H4 (cell line): ENCODE data around the gene HECTD2. TPM values are rescaled to one million over a fixed set of nuclear protein-coding genes. Genes with fewer than 3 reads are reported as not detected.

Experiments used
- DNase-seq: peaks from one replicate; pipeline ENCODE4 v3.0.0-alpha.2; 2015; ENCODE audit warnings: low spot score
- total RNA-seq: library from RNA; depleted of rRNA; stranded (reverse); fragments of >200 nt; shearing (Covaris generic); gene quantifications from 2 replicates; pipeline ENCODE4 v1.2.3, GENCODE V29; 2014

HECTD2 gene
- total RNA-seq, 1 experiment from 2014 or later, result 5.0 TPM

DNA sequence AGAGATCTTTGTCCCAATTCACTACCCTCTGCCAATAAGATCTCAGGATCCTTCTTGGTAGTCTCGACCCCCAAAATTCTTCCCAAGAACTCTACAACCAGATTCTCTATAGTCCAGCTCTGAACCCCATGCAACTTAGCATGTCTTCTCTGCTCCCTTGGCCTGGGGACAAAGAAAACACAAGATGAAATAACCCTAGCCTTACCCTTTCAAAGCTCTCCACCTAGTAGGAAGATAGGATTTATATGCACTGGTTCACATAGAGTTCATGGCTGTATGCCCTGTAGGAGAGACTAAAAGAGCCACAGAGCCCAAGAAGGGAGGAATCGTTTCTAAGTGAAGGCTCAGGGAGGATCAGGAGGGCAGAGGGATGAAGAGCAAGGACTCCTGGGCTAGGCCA is 126.6 kb downstream of the HECTD2 start:
- DNase-seq, result no peak

DNA sequence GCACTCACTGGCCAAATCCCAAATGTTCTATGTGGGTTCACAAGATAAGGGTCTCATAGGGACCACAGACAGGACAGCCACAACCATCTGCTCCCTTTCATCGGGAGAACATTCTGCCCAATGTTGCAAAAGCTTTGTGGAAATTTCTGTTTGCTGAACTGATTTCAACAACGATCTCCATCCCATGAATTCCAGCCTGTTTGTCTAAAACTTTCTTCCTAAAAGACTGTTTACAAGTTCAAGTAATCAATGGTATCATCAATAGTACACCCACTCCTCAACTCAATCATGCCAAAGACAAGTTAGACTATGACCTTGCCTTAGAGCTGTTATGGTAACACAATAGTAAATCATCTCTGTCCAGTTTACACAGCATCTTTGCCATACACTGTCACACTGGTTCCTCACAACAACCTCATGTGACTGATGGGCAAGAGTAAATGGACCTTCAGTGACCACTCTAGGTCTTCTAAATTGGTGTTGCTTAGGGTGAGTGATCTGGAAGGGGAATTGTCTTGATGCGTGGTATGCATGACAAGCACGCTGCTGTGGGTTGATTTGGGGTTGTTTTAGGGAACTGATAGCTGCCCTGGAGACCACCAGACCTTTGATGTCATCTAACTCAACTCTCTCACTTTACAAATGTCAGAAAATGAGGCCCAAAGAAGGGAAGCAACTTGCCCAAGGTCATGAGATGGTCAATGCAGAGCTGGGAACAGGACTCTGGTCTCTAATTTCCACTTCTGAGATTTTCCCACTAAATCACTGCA is 127.7 kb downstream of the HECTD2 start:
- no peak for DNase-seq

DNA sequence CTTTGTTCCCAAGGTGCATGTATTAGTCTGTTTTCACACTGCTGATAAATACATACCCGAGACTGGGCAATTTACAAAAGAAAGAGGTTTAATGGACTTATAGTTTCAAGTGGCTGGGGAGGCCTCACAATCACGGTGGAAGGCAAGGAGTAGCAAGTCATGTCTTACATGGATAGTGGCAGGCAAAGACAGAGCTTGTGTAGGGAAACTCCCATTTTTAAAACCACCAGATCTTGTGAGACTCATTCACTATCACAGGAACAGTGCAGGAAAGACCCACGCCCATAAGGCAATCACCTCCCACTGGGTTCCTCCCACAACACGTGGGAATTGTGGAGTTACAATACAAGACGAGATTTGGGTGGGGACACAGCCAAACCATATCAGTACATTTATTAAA is 129.8 kb downstream of the HECTD2 start:
- DNase-seq, result no peak

DNA sequence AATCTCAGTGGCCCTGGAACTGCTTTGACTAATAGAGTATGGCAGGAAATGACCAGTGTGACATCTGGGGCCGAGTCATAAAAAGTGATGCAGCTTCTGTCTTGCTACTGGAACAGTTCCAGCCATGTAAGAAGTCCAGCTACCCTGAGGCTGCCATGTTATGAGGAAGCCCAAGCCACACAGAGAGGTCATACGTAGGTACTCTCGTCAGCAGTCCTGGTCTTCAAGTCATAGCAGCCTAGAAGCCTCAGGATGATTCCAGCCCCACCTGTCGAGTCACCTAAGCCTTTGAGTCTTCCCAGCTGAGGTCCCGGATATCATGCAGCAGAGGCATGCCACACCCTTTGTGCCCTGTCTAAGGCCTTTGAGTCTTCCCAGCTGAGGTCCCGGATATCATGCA is 130.6 kb downstream of the HECTD2 start:
- no peak for DNase-seq

DNA sequence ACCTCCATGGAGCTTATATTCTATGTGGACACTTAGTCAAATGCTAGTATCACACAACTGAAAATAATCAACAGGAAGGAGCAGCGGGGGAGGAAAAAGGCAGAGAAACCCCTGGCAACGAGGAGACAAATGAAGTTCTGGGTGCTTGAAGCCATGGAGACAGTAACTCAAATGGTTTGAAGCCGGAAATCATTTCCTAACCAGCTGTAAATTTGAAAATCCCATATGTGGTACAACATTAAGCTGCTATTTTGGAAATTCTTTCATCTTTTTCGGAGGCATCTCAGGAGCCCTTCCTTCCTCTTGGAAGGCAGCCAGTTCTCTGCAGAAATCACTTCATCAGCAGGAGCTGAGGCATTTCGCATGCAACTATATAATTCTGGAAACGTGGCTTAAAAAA is 131.3 kb downstream of the HECTD2 start:
- no peak for DNase-seq

DNA sequence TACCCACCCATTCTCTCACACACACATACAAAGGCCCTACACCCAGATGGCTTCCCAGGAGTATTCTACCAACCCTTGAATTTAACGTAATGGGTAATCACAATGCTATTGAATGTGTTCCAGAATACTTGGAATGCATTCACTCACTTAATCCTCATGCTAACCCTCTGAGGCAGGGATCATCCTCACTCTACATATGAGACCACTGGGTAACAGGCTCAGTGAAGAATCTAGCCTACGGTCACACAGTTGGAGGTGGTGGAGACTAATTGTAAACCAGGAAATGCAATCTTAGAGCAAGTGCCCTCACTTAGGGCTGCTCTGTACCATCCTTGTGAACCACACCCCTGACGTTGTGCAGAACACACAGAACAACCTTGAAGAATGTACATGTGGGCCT is 135.2 kb downstream of the HECTD2 start:
- no peak for DNase-seq

DNA sequence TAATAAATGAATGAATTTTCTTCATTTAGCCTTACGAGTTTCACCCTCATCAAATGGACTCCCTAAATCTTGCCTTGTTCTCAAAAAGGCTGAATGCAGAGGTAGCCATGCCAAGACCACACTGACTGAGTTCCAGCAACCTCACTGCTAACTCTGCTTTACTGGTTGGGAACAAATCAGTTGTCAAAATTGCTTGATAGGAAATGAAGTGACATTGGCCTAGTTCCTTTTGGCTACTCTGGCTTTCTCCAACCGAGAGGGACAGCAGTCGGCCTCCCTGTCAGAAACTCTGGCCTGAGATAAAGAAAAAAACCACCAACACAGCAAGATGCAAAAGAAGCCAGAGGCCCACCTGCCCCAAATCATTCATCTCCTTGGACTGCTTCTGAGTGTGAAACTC is 135.7 kb downstream of the HECTD2 start:
- DNase-seq, result no peak

DNA sequence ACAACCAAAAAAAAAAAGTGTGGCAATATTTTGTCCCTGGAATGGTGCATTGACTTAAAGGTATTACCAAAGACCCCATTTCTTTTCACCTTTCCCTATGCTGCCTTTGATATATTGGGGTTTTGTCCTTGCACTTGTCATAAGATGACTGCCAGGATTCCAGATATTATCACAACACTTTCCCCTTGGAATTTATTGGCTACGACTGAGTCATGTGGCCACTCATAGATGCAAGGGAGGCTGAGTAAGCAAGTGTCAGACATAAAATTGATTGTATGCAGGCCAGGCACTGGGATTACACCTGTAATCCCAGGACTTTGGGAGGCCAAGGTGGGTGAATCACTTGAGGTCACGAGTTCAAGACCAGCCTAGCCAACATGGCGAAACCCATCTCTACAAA is 139.1 kb downstream of the HECTD2 start:
- DNase-seq, result no peak

DNA sequence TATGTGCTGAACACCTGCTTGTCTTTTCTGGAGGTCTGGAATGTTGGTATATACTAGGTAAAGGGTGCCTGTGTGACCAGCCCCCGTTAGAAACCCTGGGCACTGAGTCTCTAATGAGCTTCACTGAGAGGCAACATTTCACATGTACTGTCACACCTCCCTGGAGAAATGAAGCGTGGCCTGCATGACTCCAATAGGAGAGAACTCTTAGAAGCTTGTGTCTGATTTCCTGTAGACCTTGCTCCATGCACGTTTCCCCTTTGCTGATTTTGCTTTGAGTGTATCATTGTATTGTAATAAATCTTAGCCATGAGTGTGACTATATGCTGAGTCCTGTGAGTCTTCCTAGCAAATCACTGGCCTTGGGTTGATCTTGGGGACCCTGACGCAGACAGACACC is 139.9 kb downstream of the HECTD2 start:
- no peak for DNase-seq

DNA sequence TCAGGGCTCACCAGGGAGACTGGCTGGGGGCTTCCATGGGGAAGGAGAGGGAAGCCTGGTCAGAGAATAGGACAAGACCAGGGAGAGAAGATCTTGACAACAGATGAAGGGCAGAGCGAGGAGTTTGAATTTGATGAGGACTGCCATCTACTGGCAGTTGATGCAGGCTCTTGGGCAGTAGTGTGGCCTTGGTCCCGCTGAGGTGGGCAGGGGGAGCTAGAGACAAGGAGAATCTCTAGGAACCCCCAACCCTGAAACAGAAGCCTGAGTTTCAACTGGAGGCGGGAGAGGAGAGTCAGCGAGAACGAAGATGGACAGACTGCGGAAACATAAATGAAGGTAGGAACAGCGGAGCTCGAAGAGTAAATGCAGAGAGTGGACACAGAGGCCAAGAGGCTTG is 141.7 kb downstream of the HECTD2 start:
- DNase-seq, result peak; percentile 51

DNA sequence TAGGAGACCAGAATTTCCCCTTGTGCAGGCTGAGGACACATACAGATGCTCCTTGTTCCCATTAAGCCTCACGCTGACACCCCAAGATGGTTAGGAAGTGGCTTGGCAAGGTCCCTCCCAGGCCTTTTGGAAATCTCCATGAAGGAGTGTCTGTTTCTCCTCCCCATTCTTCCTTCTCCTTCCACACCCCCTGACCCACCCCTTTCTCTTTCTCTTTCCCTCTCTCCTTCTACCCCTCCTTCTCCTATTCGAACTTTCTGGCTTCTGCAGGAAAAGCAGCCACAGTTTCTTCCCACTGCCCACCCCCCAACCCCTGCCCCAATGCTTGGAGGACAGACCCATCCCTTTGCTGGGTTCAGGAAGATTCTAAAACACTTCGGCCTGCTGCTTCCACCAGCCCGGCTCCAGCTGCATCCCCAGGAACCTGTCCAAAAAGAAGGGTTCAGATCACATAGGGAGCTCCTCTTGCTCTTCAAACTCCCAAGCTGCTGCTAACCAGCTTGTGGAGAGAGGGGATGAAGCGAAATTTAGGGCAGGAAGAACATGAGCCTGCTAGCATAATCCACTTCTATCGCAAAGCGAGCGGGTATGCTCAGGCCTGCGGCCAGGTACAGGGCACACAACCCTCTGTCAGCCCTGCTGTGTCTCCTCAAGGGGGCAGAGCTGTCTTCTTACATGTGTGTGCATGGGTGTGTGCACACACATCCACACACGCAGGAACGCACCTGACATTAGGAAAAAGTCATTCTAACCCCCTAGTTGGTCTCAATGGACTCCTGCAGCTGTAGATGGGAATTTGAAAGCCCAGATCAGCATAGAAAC is 142.3 kb downstream of the HECTD2 start:
- DNase-seq, result no peak

DNA sequence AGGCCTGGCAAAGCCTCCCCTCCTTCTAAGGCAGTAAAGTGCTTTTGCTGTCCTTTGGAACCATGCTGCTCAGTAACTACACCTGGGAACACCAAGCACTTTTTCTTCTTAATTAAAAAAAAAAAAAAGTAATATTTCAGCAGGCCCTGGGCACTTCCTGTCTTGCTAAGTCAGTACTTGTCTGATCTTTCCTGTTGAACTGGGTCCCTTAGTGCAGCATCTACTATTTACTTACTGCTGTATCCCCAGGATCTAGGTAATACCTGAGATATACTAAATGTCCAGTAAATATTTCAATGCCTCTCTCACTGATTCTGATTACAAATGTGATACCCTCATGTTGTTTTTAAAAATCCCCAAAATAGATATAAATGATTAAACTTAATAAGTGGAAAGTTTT is 145.3 kb downstream of the HECTD2 start:
- DNase-seq, result no peak

DNA sequence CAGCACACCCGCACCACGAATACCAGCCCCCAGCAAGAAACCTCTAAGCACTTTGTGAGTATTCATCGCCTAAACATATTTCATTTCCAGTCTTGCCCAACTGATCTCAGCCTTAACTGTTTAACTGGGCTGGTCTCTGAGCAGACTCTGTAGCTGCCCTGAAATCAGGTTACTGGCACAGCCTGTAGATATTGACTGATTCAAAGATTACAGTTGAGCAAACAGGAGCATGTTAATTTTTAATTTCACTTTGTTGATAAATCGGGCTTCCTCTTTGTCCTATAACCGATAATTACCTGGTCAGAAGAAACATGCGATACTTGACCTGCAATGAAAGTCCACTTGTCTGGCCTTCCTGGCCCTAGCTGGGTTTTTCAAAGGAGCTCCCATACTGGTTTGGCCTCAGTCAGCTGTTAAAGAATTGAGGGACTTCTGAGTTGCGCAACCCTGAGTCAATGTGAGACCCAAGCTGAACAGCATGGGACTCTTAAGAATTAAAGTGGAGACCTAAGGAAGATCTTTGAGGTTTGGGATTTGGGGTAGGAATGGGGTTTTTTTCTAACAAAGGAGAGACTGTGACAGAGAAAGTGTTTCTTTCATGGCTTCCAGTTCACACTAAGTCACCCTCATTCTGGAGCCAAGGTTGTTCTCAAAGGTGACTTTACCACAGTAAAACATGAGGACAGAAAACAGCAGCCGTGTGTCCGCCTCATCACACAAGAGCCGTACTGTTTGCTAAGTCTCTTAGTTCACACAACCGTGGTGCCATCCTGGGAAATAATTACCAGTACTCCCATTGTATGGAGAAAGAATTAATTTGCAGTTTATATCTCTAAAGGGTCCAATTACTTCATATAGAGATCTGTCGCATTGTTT is 146.8 kb downstream of the HECTD2 start:
- no peak for DNase-seq

DNA sequence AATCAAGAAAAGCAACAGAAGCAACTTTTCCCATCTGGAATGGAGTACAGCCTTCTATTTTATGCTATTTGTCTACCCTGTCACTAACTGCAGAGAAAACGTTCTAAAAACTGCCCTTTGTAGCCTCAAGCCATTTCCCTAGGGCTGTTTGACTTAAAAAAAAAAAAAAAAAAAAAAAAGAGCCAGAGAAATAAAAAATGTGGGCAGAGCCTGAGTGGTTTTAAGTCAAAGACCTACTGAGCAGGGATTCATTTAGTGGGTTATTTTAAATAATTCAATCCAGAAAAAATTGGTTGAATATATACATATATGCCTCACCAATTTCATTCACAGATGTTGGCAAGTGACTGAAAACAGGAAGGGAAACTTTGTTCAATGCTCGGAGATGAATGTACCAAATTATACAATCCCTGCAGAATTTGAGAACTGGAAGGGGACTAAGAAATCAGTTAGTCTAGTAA is 147.5 kb downstream of the HECTD2 start:
- DNase-seq, result no peak

DNA sequence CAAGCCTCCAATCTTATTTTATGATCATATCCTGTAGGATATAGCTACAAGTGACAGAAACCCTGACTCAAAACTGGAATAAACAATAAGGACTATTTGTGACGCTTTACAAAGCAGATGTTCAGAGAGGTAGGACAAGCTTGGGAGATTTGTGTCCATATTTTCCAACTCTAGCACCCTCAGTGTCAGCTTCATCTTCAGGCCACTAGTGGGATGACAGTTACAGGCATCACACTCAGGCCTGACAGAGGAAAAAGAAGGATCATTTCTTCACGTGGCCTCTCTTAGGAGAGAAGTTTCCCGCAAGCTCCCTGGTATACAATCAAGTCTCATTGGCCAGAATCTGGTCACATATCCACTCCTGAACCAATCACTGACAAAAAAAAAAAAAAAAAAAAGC is 148.3 kb downstream of the HECTD2 start:
- no peak for DNase-seq

DNA sequence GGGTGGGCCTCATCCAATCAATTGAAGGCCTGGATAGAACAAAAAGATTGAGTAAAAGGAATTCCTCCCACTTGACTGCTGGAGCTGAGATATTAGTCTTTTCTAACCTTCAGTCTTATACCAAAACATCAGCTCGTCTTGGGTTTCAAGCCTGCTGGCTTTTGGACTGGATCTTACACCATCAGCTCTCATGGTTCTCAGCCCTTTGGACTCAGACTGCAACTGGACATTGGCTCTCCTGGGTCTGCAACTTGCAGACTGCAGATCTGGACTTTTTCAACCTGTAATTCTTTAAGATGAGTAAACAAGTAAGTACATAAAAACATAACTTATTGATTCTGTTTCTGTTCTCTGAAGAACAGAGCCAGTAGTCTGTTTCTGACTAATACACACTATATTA is 149.0 kb downstream of the HECTD2 start:
- no peak for DNase-seq

DNA sequence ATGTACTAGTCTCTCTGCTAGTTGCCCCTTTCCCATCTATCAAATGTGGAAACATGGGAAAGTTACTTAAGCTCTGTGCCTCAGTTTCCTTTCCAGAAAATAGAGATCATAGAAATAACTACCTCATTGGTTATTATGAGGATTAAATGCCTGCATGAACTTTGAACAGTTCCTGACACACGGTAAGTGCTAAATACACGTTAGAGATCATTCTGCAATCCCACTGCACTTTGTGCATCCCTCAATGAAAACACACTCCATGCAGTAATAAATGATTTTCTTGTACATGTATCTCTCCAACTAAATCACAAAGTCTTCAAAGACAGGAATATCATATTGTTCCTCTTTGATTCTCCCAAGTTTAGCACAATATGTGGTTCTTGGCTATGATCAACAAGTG is 149.6 kb downstream of the HECTD2 start:
- no peak for DNase-seq

DNA sequence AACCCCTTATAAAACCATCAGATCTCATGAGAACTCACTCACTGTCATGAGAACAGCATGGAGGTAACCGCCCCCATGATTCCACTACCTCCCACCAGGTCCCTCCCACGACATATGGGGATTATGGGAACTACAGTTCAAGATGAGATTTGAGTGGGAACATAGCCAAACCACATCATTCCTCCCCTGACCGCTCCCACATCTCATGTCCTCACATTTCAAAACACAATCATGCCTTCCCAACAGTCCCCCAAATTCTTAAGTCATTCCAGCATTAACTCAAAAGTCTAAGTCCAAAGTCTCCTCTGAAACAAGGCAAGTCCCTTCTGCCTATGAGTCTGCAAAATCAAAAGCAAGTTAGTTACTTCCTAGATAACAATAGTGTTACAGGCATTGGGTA is 150.7 kb downstream of the HECTD2 start:
- peak; percentile 27 for DNase-seq

DNA sequence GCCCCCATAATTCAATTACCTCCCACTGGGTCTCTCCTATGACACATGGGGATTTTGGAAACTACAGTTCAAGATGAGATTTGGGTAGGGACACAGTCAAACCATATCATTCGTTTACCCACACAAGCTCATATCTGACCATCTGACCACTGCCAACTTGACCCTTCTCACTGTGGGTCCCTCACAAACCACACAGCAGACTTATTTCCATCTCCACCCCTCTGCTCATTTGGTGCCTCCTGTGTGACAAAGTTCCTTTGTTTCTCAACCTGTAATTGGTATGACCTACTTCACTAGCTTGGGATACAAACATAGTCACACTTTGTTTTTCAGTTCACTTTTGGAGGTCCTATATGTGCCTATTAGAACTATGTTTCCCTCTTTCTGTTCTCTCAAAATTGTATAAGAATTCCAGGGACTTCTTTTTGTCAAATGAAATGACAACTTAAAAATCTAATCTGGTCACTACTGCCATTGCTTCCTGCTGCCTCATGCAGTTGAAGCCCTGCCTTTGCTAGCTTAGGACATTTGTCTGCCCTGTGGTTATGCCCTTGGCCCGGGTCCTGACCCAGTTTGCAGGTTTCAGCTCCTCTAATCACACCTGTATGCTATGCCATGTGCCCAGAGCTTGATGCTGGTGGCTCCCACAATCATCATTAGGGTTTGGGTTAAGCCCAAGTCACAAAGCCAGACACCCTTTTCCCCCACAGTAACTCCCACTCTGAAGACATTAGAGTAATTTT is 152.9 kb downstream of the HECTD2 start:
- DNase-seq, result no peak

DNA sequence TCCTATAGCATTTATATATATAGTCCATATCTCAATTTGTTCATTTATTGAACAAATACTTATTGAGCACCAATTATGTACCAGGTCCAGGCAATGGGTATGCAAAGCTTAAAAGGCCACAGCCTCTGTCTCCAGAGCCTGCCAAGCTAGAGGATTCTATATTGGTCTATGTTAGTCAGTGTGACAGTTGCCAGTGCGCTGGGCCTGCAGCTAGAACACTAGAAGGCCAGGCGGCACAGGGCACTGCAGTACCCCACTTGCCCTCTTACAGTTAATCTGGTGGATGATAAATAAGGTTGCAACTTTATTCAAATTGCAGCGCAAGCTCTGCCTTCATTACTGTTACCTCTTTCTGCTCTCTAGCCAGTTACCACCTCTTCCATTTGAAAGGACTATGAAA is 153.9 kb downstream of the HECTD2 start:
- no peak for DNase-seq
